ENCODE data around the gene PDE8A.

- TF ChIP-seq CTCF (IDR thresholded peaks at IDR 0.05) (no peak), POLR2A (IDR thresholded peaks at IDR 0.05) (no peak)
Measured at GRCh38 chr15:84942456-84942855, 39.2 kb upstream of the PDE8A start.
